Hepatocyte (in vitro differentiated cells): ENCODE results near the gene GDA.

Source experiments
- EZH2 ChIP-seq: fragments of 200-600 bp; sonication (generic); IDR thresholded peaks from 2 replicates; pipeline ENCODE4 v1.6.1; 2016; ENCODE audit warnings: antibody characterized with exemption, mild to moderate bottlenecking, borderline replicate concordance
- TF ChIP-seq, protein P1 (sequence below): fragments of 200-600 bp; sonication (generic); IDR thresholded peaks from 2 replicates; pipeline ENCODE4 v1.5.1; 2016; ENCODE audit warnings: antibody characterized with exemption, mild to moderate bottlenecking; ENCODE audit not compliant: poor library complexity

DNA sequence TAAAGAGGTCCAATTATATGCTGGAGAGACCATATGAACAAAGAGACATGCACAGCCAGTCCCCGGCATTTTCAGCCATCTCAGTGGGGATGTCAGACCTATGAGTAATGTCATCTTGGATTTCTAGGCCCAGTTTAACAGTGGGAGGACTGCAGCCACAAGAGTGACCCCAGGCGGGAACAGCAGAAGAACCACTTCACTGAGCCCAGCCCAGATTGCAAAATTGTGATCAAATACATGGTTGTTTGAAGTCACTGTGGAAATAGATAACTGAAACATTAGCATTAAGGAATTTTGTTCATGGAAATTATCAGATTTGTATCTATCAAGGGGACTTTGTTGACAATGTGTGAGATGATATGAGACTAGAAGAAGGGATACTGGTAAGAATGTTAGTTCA lies 46.7 kb upstream of the GDA start:
- TF ChIP-seq, protein P1, sequence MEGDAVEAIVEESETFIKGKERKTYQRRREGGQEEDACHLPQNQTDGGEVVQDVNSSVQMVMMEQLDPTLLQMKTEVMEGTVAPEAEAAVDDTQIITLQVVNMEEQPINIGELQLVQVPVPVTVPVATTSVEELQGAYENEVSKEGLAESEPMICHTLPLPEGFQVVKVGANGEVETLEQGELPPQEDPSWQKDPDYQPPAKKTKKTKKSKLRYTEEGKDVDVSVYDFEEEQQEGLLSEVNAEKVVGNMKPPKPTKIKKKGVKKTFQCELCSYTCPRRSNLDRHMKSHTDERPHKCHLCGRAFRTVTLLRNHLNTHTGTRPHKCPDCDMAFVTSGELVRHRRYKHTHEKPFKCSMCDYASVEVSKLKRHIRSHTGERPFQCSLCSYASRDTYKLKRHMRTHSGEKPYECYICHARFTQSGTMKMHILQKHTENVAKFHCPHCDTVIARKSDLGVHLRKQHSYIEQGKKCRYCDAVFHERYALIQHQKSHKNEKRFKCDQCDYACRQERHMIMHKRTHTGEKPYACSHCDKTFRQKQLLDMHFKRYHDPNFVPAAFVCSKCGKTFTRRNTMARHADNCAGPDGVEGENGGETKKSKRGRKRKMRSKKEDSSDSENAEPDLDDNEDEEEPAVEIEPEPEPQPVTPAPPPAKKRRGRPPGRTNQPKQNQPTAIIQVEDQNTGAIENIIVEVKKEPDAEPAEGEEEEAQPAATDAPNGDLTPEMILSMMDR = no peak
- TF ChIP-seq EZH2 = no peak
